K562 (cell line): ENCODE measurements around the gene ADAMTS14.

Experiments
- NONO ChIP-seq, 2 experiments: fragments of 200-400 bp in 1 of 2; fragments of 450-650 bp in 1 of 2; formaldehyde crosslinking in 1 of 2; IDR thresholded peaks; 2 replicates each; pipeline ENCODE4 v1.6.1; 2017; ENCODE audit warnings: low read depth in 2 of 2, mild to moderate bottlenecking in 2 of 2, moderate library complexity in 2 of 2, low read length in 1 of 2
- POLR2AphosphoS5 ChIP-seq: IDR thresholded peaks from 2 replicates; pipeline ENCODE4 v1.6.1; 2011; ENCODE audit warnings: mild to moderate bottlenecking, low read depth, low read length, moderate library complexity; ENCODE audit not compliant: control insufficient read depth, insufficient read depth
- SUPT5H ChIP-seq: fragments of 450-650 bp; IDR thresholded peaks from 2 replicates; pipeline ENCODE4 v1.6.1; 2016
- TFAM ChIP-seq: fragments of 250-450 bp; sonication (Bioruptor Pico); conservative IDR thresholded peaks from 2 replicates; pipeline ENCODE4 v1.5.0; 2021; ENCODE audit warnings: mild to moderate bottlenecking, moderate library complexity
- ZNF140 ChIP-seq: fragments of 250-450 bp; sonication (Bioruptor Pico); IDR thresholded peaks from 2 replicates; pipeline ENCODE4 v1.8.0; 2021; ENCODE audit warnings: moderate library complexity, mild to moderate bottlenecking, inconsistent platforms
- TF ChIP-seq, protein P1 (sequence below): fragments of 250-450 bp; sonication (Bioruptor Pico); IDR thresholded peaks from 2 replicates; pipeline ENCODE4 v1.8.0; 2022; ENCODE audit warnings: moderate library complexity, mild to moderate bottlenecking, inconsistent platforms

DNA sequence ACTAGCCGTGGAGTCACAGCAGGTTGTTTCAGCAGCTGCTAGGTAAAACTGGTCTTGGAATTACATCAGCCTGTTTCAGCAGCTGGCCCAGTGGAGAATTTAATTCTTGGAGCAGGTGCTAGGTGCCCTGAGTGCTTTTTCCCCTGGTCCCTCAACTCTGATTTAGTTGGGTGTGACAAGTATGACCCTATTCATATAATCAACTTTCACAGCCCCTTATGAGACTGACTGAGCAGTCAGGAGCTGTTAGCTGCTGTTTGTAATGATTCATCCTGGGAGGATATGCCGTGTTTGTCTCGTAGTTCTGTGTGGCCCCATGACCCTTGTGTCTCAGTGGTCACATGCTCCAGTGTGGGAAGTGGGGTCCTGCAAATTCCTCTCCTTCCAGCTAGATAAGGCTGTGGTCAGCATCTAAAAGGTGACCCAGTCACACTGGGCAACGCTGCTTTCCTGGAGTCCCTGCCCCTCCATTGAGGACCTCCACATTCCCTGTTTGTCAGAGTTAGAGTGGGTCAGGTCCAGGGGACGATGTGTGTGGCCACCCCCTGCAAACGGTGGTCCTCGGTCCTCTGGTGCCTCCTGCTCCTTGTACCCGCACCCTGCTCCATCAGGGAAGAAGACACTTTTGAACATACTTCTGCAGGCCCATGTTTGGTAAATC lies 84.5 kb downstream of the ADAMTS14 start:
- TF ChIP-seq, protein P1, sequence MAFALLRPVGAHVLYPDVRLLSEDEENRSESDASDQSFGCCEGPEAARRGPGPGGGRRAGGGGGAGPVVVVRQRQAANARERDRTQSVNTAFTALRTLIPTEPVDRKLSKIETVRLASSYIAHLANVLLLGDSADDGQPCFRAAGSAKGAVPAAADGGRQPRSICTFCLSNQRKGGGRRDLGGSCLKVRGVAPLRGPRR: no peak
- no peak for TF ChIP-seq NONO (IDR thresholded peaks at IDR 0.05; ENCODE audit: low read depth in 2 of 2, low read length in 1 of 2)
- TF ChIP-seq TFAM: no peak
- TF ChIP-seq POLR2AphosphoS5: no peak
- no peak for TF ChIP-seq SUPT5H
- TF ChIP-seq ZNF140 (CRISPR knock-in tag): no peak
